ENCODE results near the gene TNPO2. TPM values are rescaled to one million over a fixed set of nuclear protein-coding genes. Genes with fewer than 3 reads are reported as not detected.

The TNPO2 gene
- total RNA-seq (35.4 TPM), polyA plus RNA-seq (50.7 TPM)

GRCh38 chr19:12723641-12724426 is at the start of gene TNPO2:
TSS of gene TNPO2 (minus strand) at chr19:12723932. CDS start at chr19:12720977, 2,955 bp downstream.
- H3K4me3 ChIP-seq (ENCODE audit: low read depth, low read length): peak within 1 kb of the TSS; percentile 23
- no peaks in the 10 kb centered on the region for H3K36me3 ChIP-seq (ENCODE audit: insufficient read depth)
- H3K4me1 ChIP-seq (ENCODE audit: insufficient read depth): peaks cover 1% of the 10 kb centered on the region
- WGBS: 3% methylated on average over 28 of the region's 28 CpGs
- DNase-seq (ENCODE audit: extremely low spot score): no peak
- H3K27ac ChIP-seq (ENCODE audit: low read depth): no peak within 1 kb of the TSS

GRCh38 chr19:12772323-12772722 is 48.6 kb upstream of the TNPO2 start:
- no peak for DNase-seq (ENCODE audit: extremely low spot score)
- WGBS: 74% methylated on average over 4 of the region's 4 CpGs
- H3K4me3 ChIP-seq (ENCODE audit: low read depth, low read length): no peak overlapping the region
- no peaks in the 10 kb centered on the region for H3K36me3 ChIP-seq (ENCODE audit: insufficient read depth)
- no peak overlapping the region for H3K27ac ChIP-seq (ENCODE audit: low read depth)
- no peaks in the 10 kb centered on the region for H3K4me1 ChIP-seq (ENCODE audit: insufficient read depth)

- Histone ChIP-seq H3K36me3 (ENCODE audit: insufficient read depth) (no peaks in the 10 kb centered on the region), H3K27ac (ENCODE audit: low read depth) (no peak overlapping the region), H3K4me3 (ENCODE audit: low read depth, low read length) (no peak overlapping the region), H3K4me1 (ENCODE audit: insufficient read depth) (no peaks in the 10 kb centered on the region)
- WGBS: 95% methylated on average over 13 of the region's 13 CpGs
- DNase-seq (ENCODE audit: extremely low spot score): no peak
These were observed 47.2 kb upstream of the TNPO2 start for GRCh38 chr19:12770922-12771321.

GRCh38 chr19:12769689-12770088 is 46.0 kb upstream of the TNPO2 start:
- Histone ChIP-seq H3K4me3 (ENCODE audit: low read depth, low read length) (no peak overlapping the region), H3K27ac (ENCODE audit: low read depth) (no peak overlapping the region), H3K36me3 (ENCODE audit: insufficient read depth) (no peaks in the 10 kb centered on the region), H3K4me1 (ENCODE audit: insufficient read depth) (no peaks in the 10 kb centered on the region)
- no peak for DNase-seq (ENCODE audit: extremely low spot score)
- 55% methylated on average over 37 of the region's 37 CpGs for WGBS

GRCh38 chr19:12767666-12768065 is 43.9 kb upstream of the TNPO2 start:
- 96% methylated on average over 15 of the region's 15 CpGs for WGBS
- Histone ChIP-seq H3K36me3 (ENCODE audit: insufficient read depth) (no peaks in the 10 kb centered on the region), H3K4me1 (ENCODE audit: insufficient read depth) (no peaks in the 10 kb centered on the region)

GRCh38 chr19:12767150-12767549 is 43.4 kb upstream of the TNPO2 start:
- 94% methylated on average over 11 of the region's 11 CpGs for WGBS
- no peaks in the 10 kb centered on the region for H3K4me1 ChIP-seq (ENCODE audit: insufficient read depth)
- no peak for DNase-seq (ENCODE audit: extremely low spot score)
- H3K27ac ChIP-seq (ENCODE audit: low read depth): no peak overlapping the region
- H3K4me3 ChIP-seq (ENCODE audit: low read depth, low read length): no peak overlapping the region
- H3K36me3 ChIP-seq (ENCODE audit: insufficient read depth): no peaks in the 10 kb centered on the region

More at GRCh38 chr19:12767666-12768065, 43.9 kb upstream of the TNPO2 start:
- DNase-seq (ENCODE audit: extremely low spot score): no peak
- Histone ChIP-seq H3K27ac (ENCODE audit: low read depth) (no peak overlapping the region), H3K4me3 (ENCODE audit: low read depth, low read length) (no peak overlapping the region)

- no peaks in the 10 kb centered on the region for H3K4me1 ChIP-seq (ENCODE audit: insufficient read depth)
- no peak overlapping the region for H3K27ac ChIP-seq (ENCODE audit: low read depth)
- H3K4me3 ChIP-seq (ENCODE audit: low read depth, low read length): no peak overlapping the region
- no peaks in the 10 kb centered on the region for H3K36me3 ChIP-seq (ENCODE audit: insufficient read depth)
- DNase-seq (ENCODE audit: extremely low spot score): no peak
- WGBS: 35% methylated on average over 30 of the region's 30 CpGs
These were observed 42.4 kb upstream of the TNPO2 start for GRCh38 chr19:12766051-12766521.

- 96% methylated on average over 16 of the region's 16 CpGs for WGBS
- H3K27ac ChIP-seq (ENCODE audit: low read depth): no peak overlapping the region
- no peak for DNase-seq (ENCODE audit: extremely low spot score)
- no peak overlapping the region for H3K4me3 ChIP-seq (ENCODE audit: low read depth, low read length)
- no peaks in the 10 kb centered on the region for H3K36me3 ChIP-seq (ENCODE audit: insufficient read depth)
- no peaks in the 10 kb centered on the region for H3K4me1 ChIP-seq (ENCODE audit: insufficient read depth)
These were observed 41.0 kb upstream of the TNPO2 start for GRCh38 chr19:12764698-12765097.

- no peak for DNase-seq (ENCODE audit: extremely low spot score)
- no peaks in the 10 kb centered on the region for H3K36me3 ChIP-seq (ENCODE audit: insufficient read depth)
- no peak overlapping the region for H3K4me3 ChIP-seq (ENCODE audit: low read depth, low read length)
- WGBS: 96% methylated on average over 11 of the region's 11 CpGs
- no peak overlapping the region for H3K27ac ChIP-seq (ENCODE audit: low read depth)
- H3K4me1 ChIP-seq (ENCODE audit: insufficient read depth): no peaks in the 10 kb centered on the region
These were observed 39.4 kb upstream of the TNPO2 start for GRCh38 chr19:12763100-12763499.

GRCh38 chr19:12759686-12760085 is 36.0 kb upstream of the TNPO2 start:
- no peaks in the 10 kb centered on the region for H3K36me3 ChIP-seq (ENCODE audit: insufficient read depth)
- no peak overlapping the region for H3K27ac ChIP-seq (ENCODE audit: low read depth)
- DNase-seq (ENCODE audit: extremely low spot score): no peak
- WGBS: 88% methylated on average over 6 of the region's 6 CpGs
- no peaks in the 10 kb centered on the region for H3K4me1 ChIP-seq (ENCODE audit: insufficient read depth)
- no peak overlapping the region for H3K4me3 ChIP-seq (ENCODE audit: low read depth, low read length)

- no peaks in the 10 kb centered on the region for H3K4me1 ChIP-seq (ENCODE audit: insufficient read depth)
- no peak overlapping the region for H3K27ac ChIP-seq (ENCODE audit: low read depth)
- 4% methylated on average over 60 of the region's 60 CpGs for WGBS
- no peaks in the 10 kb centered on the region for H3K36me3 ChIP-seq (ENCODE audit: insufficient read depth)
- no peak for DNase-seq (ENCODE audit: extremely low spot score)
- H3K4me3 ChIP-seq (ENCODE audit: low read depth, low read length): peak overlapping the region; percentile 16
These were observed 34.0 kb upstream of the TNPO2 start for GRCh38 chr19:12757544-12758274.

GRCh38 chr19:12756150-12756883 is 32.6 kb upstream of the TNPO2 start:
- WGBS: 88% methylated on average over 19 of the region's 19 CpGs
- Histone ChIP-seq H3K4me3 (ENCODE audit: low read depth, low read length) (no peak overlapping the region), H3K4me1 (ENCODE audit: insufficient read depth) (no peaks in the 10 kb centered on the region), H3K27ac (ENCODE audit: low read depth) (no peak overlapping the region), H3K36me3 (ENCODE audit: insufficient read depth) (no peaks in the 10 kb centered on the region)
- no peak for DNase-seq (ENCODE audit: extremely low spot score)

GRCh38 chr19:12754465-12755196 is 30.9 kb upstream of the TNPO2 start:
- no peak for DNase-seq (ENCODE audit: extremely low spot score)
- no peak overlapping the region for H3K27ac ChIP-seq (ENCODE audit: low read depth)

More at GRCh38 chr19:12754465-12755196, 30.9 kb upstream of the TNPO2 start:
- WGBS: 69% methylated on average over 50 of the region's 50 CpGs
- Histone ChIP-seq H3K4me3 (ENCODE audit: low read depth, low read length) (no peak overlapping the region), H3K36me3 (ENCODE audit: insufficient read depth) (no peaks in the 10 kb centered on the region), H3K4me1 (ENCODE audit: insufficient read depth) (no peaks in the 10 kb centered on the region)
